Activated CD4-positive, alpha-beta T cell treated with anti-CD3 and anti-CD28 coated beads, Interleukin-2, amount 50 U/mL, for 48 hours (primary cell): Measurements from ENCODE around the gene PAK4.
"Not testable (repeated sequence)": the region's sequence is repeated elsewhere in the genome, so short reads cannot be mapped to it uniquely, and the experiment has no call there.

Experiments used
- DNase-seq, 2 experiments: peaks; one replicate each; pipeline ENCODE4 v3.0.0-alpha.2; 2020

Gene PAK4

GRCh38 chr19:39211731-39212374 is 86.3 kb downstream of the PAK4 start:
- DNase-seq = no peak

- peak; percentile 71 to 77 for DNase-seq
These were observed 86.8 kb downstream of the PAK4 start for GRCh38 chr19:39212375-39212742.

- DNase-seq = not testable (repeated sequence)
These were observed 89.7 kb downstream of the PAK4 start for GRCh38 chr19:39215323-39215722.

- DNase-seq = no peak
These were observed 91.5 kb downstream of the PAK4 start for GRCh38 chr19:39217094-39217493.

- DNase-seq = no peak
These were observed 92.8 kb downstream of the PAK4 start for GRCh38 chr19:39218230-39219007.

GRCh38 chr19:39219108-39219507 is 93.5 kb downstream of the PAK4 start:
- DNase-seq = not testable (repeated sequence)

GRCh38 chr19:39223703-39224279 is 98.2 kb downstream of the PAK4 start:
- no peak for DNase-seq

- DNase-seq = no peak
These were observed 99.3 kb downstream of the PAK4 start for GRCh38 chr19:39224910-39225309.
